K562 (cell line): ENCODE data around the gene XPR1. TPM values are rescaled to one million over a fixed set of nuclear protein-coding genes. Genes with fewer than 3 reads are reported as not detected.

ENCODE experiments used
- ATAC-seq: fragments of 200-7000 bp; cut with Tn5 transposase; 3 replicates; pipeline ENCODE4 v1.9.1; 2020; ENCODE audit warnings: moderate library complexity
- BruUV-seq: library from RNA; stranded (reverse); fragments of 400-500 nt; replicated peaks from 2 replicates; lab custom pipeline; 2021; lab: Mats Ljungman, UMichigan
- CTCF ChIA-PET: fragments of 300-600 bp; formaldehyde crosslinking; extraction: SDS; loops from one replicate; lab custom pipeline; 2021; ENCODE audit warnings: low intra/inter-chr PET ratio; lab: Yijun Ruan, JAX
- POLR2A ChIA-PET: fragments of 300-600, 350-650 bp; sonication (Branson Sonifier 250); formaldehyde crosslinking; extraction: SDS; loops from one replicate; lab custom pipeline; 2021; ENCODE audit warnings: antibody characterized with exemption, inconsistent platforms; lab: Yijun Ruan, JAX
- DNase-seq, 4 experiments: peaks; one replicate each; pipeline versions ENCODE4 v3.0.0 to v3.0.0-alpha.2; 2011 to 2018; ENCODE audit warnings: low spot score in 3 of 4, mixed read lengths in 3 of 4; ENCODE audit errors: extremely low read depth in 1 of 4
- FAIRE-seq: peaks from 2 replicates; lab custom pipeline; 2011; peaks lifted over from hg19 to GRCh38; lab: Jason Lieb, UNC
- H2AFZ ChIP-seq: 2 replicates; pipeline ENCODE4 v1.6.0; 2011; ENCODE audit warnings: low read depth, low read length, control low read depth, inconsistent platforms
- H3K27ac ChIP-seq: fragments of 200-600 bp; 3 replicates; pipeline ENCODE4 v1.8.0; 2011; ENCODE audit warnings: low read depth, mild to moderate bottlenecking, control low read depth, inconsistent platforms, low read length, moderate library complexity, mixed read lengths; ENCODE audit errors: extremely low read depth
- H3K27me3 ChIP-seq, 2 experiments: fragments of 300-600 bp in 1 of 2; 2 replicates in 1 of 2; 3 replicates in 1 of 2; pipeline versions ENCODE4 v1.6.0 to v1.8.0; 2011; ENCODE audit warnings: inconsistent platforms in 2 of 2, low read length in 2 of 2, mild to moderate bottlenecking in 1 of 2, mixed read lengths in 1 of 2, moderate library complexity in 1 of 2; ENCODE audit not compliant: control insufficient read depth in 2 of 2, insufficient read depth in 2 of 2
- H3K36me3 ChIP-seq: fragments of 300-600 bp; 3 replicates; pipeline ENCODE4 v1.8.0; 2011; ENCODE audit warnings: mild to moderate bottlenecking, low read length, inconsistent platforms; ENCODE audit not compliant: control insufficient read depth, insufficient read depth
- H3K4me1 ChIP-seq, 2 experiments: fragments of 200-600 bp in 1 of 2; replicated peaks in 1 of 2; 2 replicates in 1 of 2; 3 replicates in 1 of 2; pipeline versions ENCODE4 v1.5.1 to v1.8.0; 2011; ENCODE audit warnings: inconsistent platforms in 2 of 2, low read length in 2 of 2, mild to moderate bottlenecking in 1 of 2, mixed read lengths in 1 of 2, moderate library complexity in 1 of 2; ENCODE audit not compliant: control insufficient read depth in 2 of 2, insufficient read depth in 2 of 2
- H3K4me2 ChIP-seq: 2 replicates; pipeline ENCODE4 v1.6.1; 2011; ENCODE audit warnings: low read length, control low read depth, inconsistent platforms, mixed read lengths; ENCODE audit not compliant: insufficient read depth
- H3K4me3 ChIP-seq: fragments of 200-600 bp; sonication (generic), shearing (Covaris generic); 2 replicates; pipeline ENCODE4 v1.5.1; 2016; ENCODE audit warnings: control low read depth, inconsistent platforms
- H3K79me2 ChIP-seq: fragments of 200-600 bp; 3 replicates; pipeline ENCODE4 v1.8.0; 2011; ENCODE audit warnings: low read length, inconsistent platforms; ENCODE audit not compliant: control insufficient read depth, insufficient read depth
- H3K9ac ChIP-seq, 2 experiments: 2 replicates each; pipeline versions ENCODE4 v1.6.0 to v1.6.1; 2011; ENCODE audit warnings: low read depth in 2 of 2, low read length in 2 of 2, control low read depth in 1 of 2, inconsistent platforms in 1 of 2, mild to moderate bottlenecking in 1 of 2, mixed read lengths in 1 of 2; ENCODE audit not compliant: insufficient read depth in 1 of 2
- H3K9me1 ChIP-seq: one replicate; pipeline ENCODE4 v1.6.0; 2011; ENCODE audit warnings: inconsistent platforms, mild to moderate bottlenecking, low read length, moderate library complexity; ENCODE audit not compliant: control insufficient read depth, insufficient read depth
- H3K9me3 ChIP-seq: replicated peaks from 2 replicates; pipeline ENCODE4 v1.5.1; 2011; ENCODE audit warnings: low read depth, low read length, inconsistent platforms; ENCODE audit not compliant: control insufficient read depth, insufficient read depth
- H4K20me1 ChIP-seq: replicated peaks from 2 replicates; pipeline ENCODE4 v1.6.1; 2011; ENCODE audit warnings: low read length, inconsistent platforms, mixed read lengths; ENCODE audit not compliant: control insufficient read depth, insufficient read depth
- ADNP ChIP-seq: fragments of 200-800 bp; sonication (Bioruptor generic); IDR thresholded peaks from 2 replicates; pipeline ENCODE4 v1.6.1; 2016; ENCODE audit warnings: missing genetic modification characterization, missing compliant biosample characterization
- FUS ChIP-seq: fragments of 200-400 bp; formaldehyde crosslinking; optimal IDR thresholded peaks from 2 replicates; pipeline ENCODE3; 2017; ENCODE audit warnings: low read depth, low read length
- GTF2B ChIP-seq: IDR thresholded peaks from 2 replicates; pipeline ENCODE4 v1.6.1; 2011; ENCODE audit not compliant: insufficient read length; ENCODE audit errors: extremely low read depth
- GTF2F1 ChIP-seq: IDR thresholded peaks from 2 replicates; pipeline ENCODE4 v1.6.1; 2011; ENCODE audit warnings: low read depth, low read length, improper control_type of control experiment
- KLF10 ChIP-seq: fragments of 250-450 bp; sonication (Bioruptor Pico); IDR thresholded peaks from 2 replicates; pipeline ENCODE4 v1.6.1; 2021; ENCODE audit warnings: matching md5 sums
- TBP ChIP-seq: optimal IDR thresholded peaks from 2 replicates; pipeline ENCODE3; 2011; ENCODE audit warnings: low read depth, low read length, improper control_type of control experiment
- ZC3H8 ChIP-seq: fragments of 450-650 bp; IDR thresholded peaks from 2 replicates; pipeline ENCODE4 v1.6.1; 2017
- ZNF77 ChIP-seq: fragments of 250-450 bp; sonication (Bioruptor Pico); IDR thresholded peaks from 2 replicates; pipeline ENCODE4 v1.5.0; 2020
- in situ Hi-C: fragments of 300-500 bp; cut with MboI; formaldehyde crosslinking; loops from 4 replicates; pipeline ENCODE4 v1.15.0; 2018; ENCODE audit warnings: inconsistent platforms, mixed read lengths
- intact Hi-C: fragments of 100-400 bp; cut with micrococcal nuclease; formaldehyde crosslinking; loops from 2 replicates; pipeline ENCODE4 v1.14.2; 2022
- polyA plus RNA-seq, 8 experiments: library from polyadenylated mRNA; depleted of rRNA in 4 of 8; stranded (reverse) in 5 of 8; unstranded in 3 of 8; fragments of >200 nt; fragmentation: Nextera tagmentation in 2 of 8; fragmentation: Illumina TruSeq in 1 of 8; extraction: Ambion mirVana in 2 of 8; extraction: Trizol in 1 of 8; gene quantifications; 2 replicates each; pipeline versions ENCODE4 v1.2.1 to v1.2.3, GENCODE V29; 2011 to 2014; ENCODE audit warnings: inconsistent platforms in 1 of 8, missing spikeins in 1 of 8
- total RNA-seq, 7 experiments: library from RNA; depleted of rRNA in 6 of 7; stranded (reverse); fragments of >200 nt in 6 of 7; fragmentation: Illumina TruSeq in 2 of 7; extraction: Trizol in 2 of 7; gene quantifications; 2 replicates each; pipeline versions ENCODE4 v1.2.1 to v1.2.3, GENCODE V29; 2011 to 2021; ENCODE audit warnings: low replicate concordance in 1 of 7
- TF ChIP-seq, protein P1 (sequence below): fragments of 250-450 bp; sonication (Bioruptor Pico); IDR thresholded peaks from 2 replicates; pipeline ENCODE4 v1.4.0; 2020; ENCODE audit warnings: mild to moderate bottlenecking

The XPR1 gene
- total and polyA plus RNA-seq, 9 of the 15 experiments (the other 6 are each of a cell fraction or from before 2014, with no cell fraction given): 3.0 to 66.2 (median 38.6) TPM

DNA sequence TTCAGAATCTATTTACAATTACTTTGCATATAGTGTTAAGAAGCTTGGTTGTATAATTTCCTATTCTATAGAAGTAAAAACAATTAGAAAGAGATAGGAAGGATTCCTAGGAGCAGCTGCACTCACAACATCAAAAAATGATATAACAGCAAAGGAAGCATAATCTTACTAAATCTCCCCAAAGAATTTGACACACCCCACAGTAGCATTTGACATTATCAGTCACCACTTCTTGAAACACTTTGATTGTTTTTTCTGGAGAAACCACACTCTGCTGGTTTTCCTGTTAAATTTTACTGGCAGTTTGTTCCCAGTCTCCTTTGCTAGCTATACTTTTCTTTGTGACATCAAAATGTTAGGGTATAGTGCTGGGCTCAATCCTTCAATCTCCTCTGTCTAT lies 180.1 kb downstream of the XPR1 start (continued):
- TF ChIP-seq GTF2B (no peak), FUS (no peak), ZC3H8 (no peak), KLF10 (no peak), ZNF77 (no peak), TBP (no peak)

DNA sequence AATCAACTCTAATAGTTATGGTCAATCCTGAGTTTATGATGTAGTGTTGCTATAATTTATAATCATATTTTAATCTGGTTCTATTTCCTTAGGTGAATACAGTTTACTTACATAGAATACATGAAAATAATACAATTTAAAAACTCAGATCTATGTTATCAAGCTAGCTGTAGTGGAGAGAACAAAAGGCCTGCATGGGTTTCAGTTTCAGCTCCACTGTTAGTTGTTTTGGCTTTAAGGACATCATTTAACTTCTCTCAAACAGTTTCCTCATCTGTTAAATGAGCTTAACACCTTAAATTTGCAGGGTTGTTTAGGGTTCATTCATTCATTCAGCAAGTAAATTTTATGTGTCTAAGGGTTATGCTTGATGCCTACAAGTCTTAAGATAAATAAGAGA lies 182.4 kb downstream of the XPR1 start:
- Histone ChIP-seq H4K20me1 (no peaks in the 10 kb centered on the region), H3K4me2 (no peak overlapping the region), H3K9ac (no peak overlapping the region), H3K4me1 (peaks cover 6 to 18% of the 10 kb centered on the region in 2 experiments; a peak in 4 of 5 replicates), H3K27me3 (no peaks in the 10 kb centered on the region), H3K36me3 (peaks cover 21% of the 10 kb centered on the region; the same call in 2 of the 3 replicates), H3K9me1 (no peaks in the 10 kb centered on the region), H2AFZ (no peak overlapping the region), H3K4me3 (no peak overlapping the region), H3K27ac (no peak overlapping the region), H3K79me2 (no peaks in the 10 kb centered on the region; the same call in 2 of the 3 replicates), H3K9me3 (no peaks in the 10 kb centered on the region)
- in situ Hi-C loops (no loop called here), intact Hi-C loops (no loop called here)
- BruUV-seq: no TSS peak
- ATAC-seq: no peak
- POLR2A ChIA-PET: interaction anchor here (0.9 to 1.0 kb wide), 2 partner anchors 10 to 14 kb away, joined by 3 read pairs; no protein-coding TSS in a partner anchor
- DNase-seq: no peak
- TF ChIP-seq GTF2F1 (no peak), ADNP (0 out of 2 replicates have a peak, but pooled peaks have one; percentile 0)
- TF ChIP-seq, protein P1, sequence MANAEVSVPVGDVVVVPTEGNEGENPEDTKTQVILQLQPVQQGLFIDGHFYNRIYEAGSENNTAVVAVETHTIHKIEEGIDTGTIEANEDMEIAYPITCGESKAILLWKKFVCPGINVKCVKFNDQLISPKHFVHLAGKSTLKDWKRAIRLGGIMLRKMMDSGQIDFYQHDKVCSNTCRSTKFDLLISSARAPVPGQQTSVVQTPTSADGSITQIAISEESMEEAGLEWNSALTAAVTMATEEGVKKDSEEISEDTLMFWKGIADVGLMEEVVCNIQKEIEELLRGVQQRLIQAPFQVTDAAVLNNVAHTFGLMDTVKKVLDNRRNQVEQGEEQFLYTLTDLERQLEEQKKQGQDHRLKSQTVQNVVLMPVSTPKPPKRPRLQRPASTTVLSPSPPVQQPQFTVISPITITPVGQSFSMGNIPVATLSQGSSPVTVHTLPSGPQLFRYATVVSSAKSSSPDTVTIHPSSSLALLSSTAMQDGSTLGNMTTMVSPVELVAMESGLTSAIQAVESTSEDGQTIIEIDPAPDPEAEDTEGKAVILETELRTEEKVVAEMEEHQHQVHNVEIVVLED (CRISPR knock-in tag): no peak
- CTCF ChIA-PET: no interaction called here
- FAIRE-seq: no peak
